GM23338 (cell line): Measurements from ENCODE around the gene LINC00632. TPM values are rescaled to one million over a fixed set of nuclear protein-coding genes. Genes with fewer than 3 reads are reported as not detected.

Experiments
- ATAC-seq: fragments of 200-7000 bp; cut with Tn5 transposase; 3 replicates; pipeline ENCODE4 v1.9.1; 2020
- DNase-seq: peaks from one replicate; pipeline ENCODE4 v3.0.0-alpha.2; 2015; ENCODE audit warnings: low spot score
- H2AFZ ChIP-seq: fragments of 200-600 bp; sonication (generic); 2 replicates; pipeline ENCODE4 v1.8.0; 2016; ENCODE audit warnings: antibody characterized with exemption, mild to moderate bottlenecking, moderate library complexity
- H3F3A ChIP-seq: fragments of 200-600 bp; sonication (generic); replicated peaks from 2 replicates; pipeline ENCODE4 v1.8.0; 2017; ENCODE audit warnings: antibody characterized with exemption, mixed run types, low read depth
- H3K27ac ChIP-seq: fragments of 200-600 bp; sonication (generic); 2 replicates; pipeline ENCODE4 v1.6.1; 2016; ENCODE audit warnings: low read depth
- H3K27me3 ChIP-seq: fragments of 200-600 bp; sonication (generic); 2 replicates; pipeline ENCODE4 v1.8.0; 2016; ENCODE audit warnings: mild to moderate bottlenecking, mixed run types, moderate library complexity; ENCODE audit not compliant: insufficient read depth
- H3K36me3 ChIP-seq: fragments of 200-600 bp; sonication (generic); 2 replicates; pipeline ENCODE4 v1.8.0; 2016; ENCODE audit warnings: mild to moderate bottlenecking; ENCODE audit not compliant: insufficient read depth
- H3K4me1 ChIP-seq: fragments of 200-600 bp; sonication (generic); 2 replicates; pipeline ENCODE4 v1.8.0; 2016; ENCODE audit warnings: mild to moderate bottlenecking, moderate library complexity; ENCODE audit not compliant: insufficient read depth
- H3K4me2 ChIP-seq: fragments of 200-600 bp; sonication (generic); 2 replicates; pipeline ENCODE4 v1.7.1; 2017; ENCODE audit warnings: mixed run types
- H3K4me3 ChIP-seq: fragments of 200-600 bp; sonication (generic); 2 replicates; pipeline ENCODE4 v1.6.1; 2016; ENCODE audit warnings: mixed run types
- H3K79me2 ChIP-seq: fragments of 200-600 bp; sonication (generic); replicated peaks from 2 replicates; pipeline ENCODE4 v1.8.0; 2017; ENCODE audit warnings: mild to moderate bottlenecking; ENCODE audit not compliant: insufficient read depth
- H3K9me2 ChIP-seq: fragments of 200-600 bp; sonication (generic); 2 replicates; pipeline ENCODE4 v1.8.0; 2017; ENCODE audit not compliant: insufficient read depth
- H4K20me1 ChIP-seq: fragments of 200-600 bp; sonication (generic); replicated peaks from 2 replicates; pipeline ENCODE4 v1.8.0; 2017; ENCODE audit warnings: mild to moderate bottlenecking; ENCODE audit not compliant: insufficient read depth
- H3K27ac Mint-ChIP-seq: 2 replicates; pipeline ENCODE4 v1.8.0; 2020; ENCODE audit warnings: inconsistent platforms, mild to moderate bottlenecking, moderate library complexity, mixed read lengths
- H3K27me3 Mint-ChIP-seq: 3 replicates; pipeline ENCODE4 v1.8.0; 2022; ENCODE audit warnings: low read depth, mild to moderate bottlenecking, moderate library complexity, mixed read lengths, inconsistent platforms; ENCODE audit not compliant: insufficient read depth, poor library complexity
- H3K36me3 Mint-ChIP-seq: 3 replicates; pipeline ENCODE4 v1.8.0; 2021; ENCODE audit warnings: low read depth, mild to moderate bottlenecking, inconsistent platforms, moderate library complexity, mixed read lengths
- H3K4me1 Mint-ChIP-seq: 3 replicates; pipeline ENCODE4 v1.8.0; 2020; ENCODE audit warnings: mild to moderate bottlenecking, inconsistent platforms, mixed read lengths
- H3K4me3 Mint-ChIP-seq: 3 replicates; pipeline ENCODE4 v1.8.0; 2021; ENCODE audit warnings: moderate library complexity, mild to moderate bottlenecking, inconsistent platforms, mixed read lengths
- H3K9me3 Mint-ChIP-seq: 3 replicates; pipeline ENCODE4 v1.8.0; 2020; ENCODE audit warnings: moderate library complexity, mild to moderate bottlenecking, inconsistent platforms, mixed read lengths
- CREB1 ChIP-seq: fragments of 250-450 bp; sonication (Bioruptor Pico); IDR thresholded peaks from 2 replicates; pipeline ENCODE4 v1.5.0; 2020; ENCODE audit warnings: low read depth, mild to moderate bottlenecking, moderate library complexity
- CTCF ChIP-seq, 2 experiments: fragments of 200-600 bp in 1 of 2; sonication (generic) in 1 of 2; conservative IDR thresholded peaks; 2 replicates each; pipeline versions ENCODE4 v1.5.1 to v1.6.1; 2016 to 2017; ENCODE audit warnings: antibody characterized with exemption in 2 of 2, low read depth in 2 of 2, mild to moderate bottlenecking in 2 of 2, moderate library complexity in 1 of 2
- ETS1 ChIP-seq: IDR thresholded peaks from 2 replicates; pipeline ENCODE4 v1.6.1; 2016; ENCODE audit warnings: antibody characterized with exemption
- EZH2 ChIP-seq: fragments of 200-600 bp; sonication (generic); IDR thresholded peaks from one replicate; pipeline ENCODE4 v1.8.0; 2017; ENCODE audit warnings: antibody characterized with exemption, mild to moderate bottlenecking, low read depth; ENCODE audit not compliant: unreplicated experiment
- EZH2phosphoT487 ChIP-seq: fragments of 200-600 bp; sonication (generic); IDR thresholded peaks from one replicate; pipeline ENCODE4 v1.8.1; 2018; ENCODE audit warnings: antibody characterized with exemption; ENCODE audit not compliant: unreplicated experiment
- JUNB ChIP-seq: IDR thresholded peaks from one replicate; pipeline ENCODE4 v1.6.1; 2016; ENCODE audit warnings: antibody characterized with exemption; ENCODE audit not compliant: unreplicated experiment
- NANOG ChIP-seq: IDR thresholded peaks from 2 replicates; pipeline ENCODE4 v1.6.1; 2016; ENCODE audit warnings: antibody characterized with exemption, borderline replicate concordance
- POLR2AphosphoS5 ChIP-seq: IDR thresholded peaks from 2 replicates; pipeline ENCODE4 v1.6.1; 2016; ENCODE audit warnings: antibody characterized with exemption, low read depth
- REST ChIP-seq: IDR thresholded peaks from one replicate; pipeline ENCODE4 v1.6.1; 2018; ENCODE audit warnings: antibody characterized with exemption; ENCODE audit not compliant: unreplicated experiment
- ZNF114 ChIP-seq: fragments of 250-450 bp; sonication (Bioruptor Pico); IDR thresholded peaks from 2 replicates; pipeline ENCODE4 v1.5.0; 2020; ENCODE audit warnings: mild to moderate bottlenecking, moderate library complexity
- ZNF331 ChIP-seq: fragments of 250-450 bp; sonication (Bioruptor Pico); IDR thresholded peaks from 2 replicates; pipeline ENCODE4 v1.5.0; 2020; ENCODE audit warnings: low read depth, mild to moderate bottlenecking, moderate library complexity
- ZNF462 ChIP-seq: fragments of 250-450 bp; sonication (Bioruptor Pico); IDR thresholded peaks from 2 replicates; pipeline ENCODE4 v1.5.0; 2020; ENCODE audit warnings: mild to moderate bottlenecking, moderate library complexity
- polyA plus RNA-seq: library from polyadenylated mRNA; unstranded; fragments of >200 nt; fragmentation: Nextera tagmentation; extraction: Ambion mirVana; gene quantifications from 2 replicates; pipeline ENCODE4 v1.2.1, GENCODE V29; 2016
- total RNA-seq: library from RNA; depleted of rRNA; stranded (reverse); fragments of >200 nt; shearing (Covaris generic); gene quantifications from 2 replicates; pipeline ENCODE4 v1.2.3, GENCODE V29; 2014

The LINC00632 gene
- total and polyA plus RNA-seq, 2 experiments from 2014 or later: 10.9 to 25.2 TPM

GRCh38 chrX:140822861-140823260 is 113.3 kb downstream of the LINC00632 start:
- DNase-seq (no peak), ATAC-seq (no peak)
- 0 out of 2 replicates have a peak, but pooled peaks cover 11% of the 10 kb centered on the region for H3K4me1 ChIP-seq
- H3K4me3 ChIP-seq: no peak overlapping the region
- Mint-ChIP-seq H3K27me3 (no peaks in the 10 kb centered on the region), H3K4me1 (peaks cover 15% of the 10 kb centered on the region; the same call in 2 of the 3 replicates), H3K27ac (no peak overlapping the region), H3K4me3 (no peak overlapping the region), H3K36me3 (no peaks in the 10 kb centered on the region), H3K9me3 (peaks cover 3% of the 10 kb centered on the region; the same call in 1 of the 3 replicates)
- H3K79me2 ChIP-seq: no peaks in the 10 kb centered on the region; the same call in 1 of the 2 replicates
- H3K9me2 ChIP-seq: no peaks in the 10 kb centered on the region
- TF ChIP-seq EZH2: no peak
- TF ChIP-seq CTCF (conservative IDR thresholded peaks at IDR 0.05; ENCODE audit: low read depth in 2 of 2): no peak
- no peak for TF ChIP-seq ZNF331
- TF ChIP-seq EZH2phosphoT487: no peak
- TF ChIP-seq NANOG: no peak
- no peak for TF ChIP-seq REST
- no peak for TF ChIP-seq POLR2AphosphoS5
- no peak for TF ChIP-seq ETS1
- TF ChIP-seq ZNF462 (CRISPR knock-in tag): no peak
- no peak for TF ChIP-seq ZNF114 (CRISPR knock-in tag)
- no peak for TF ChIP-seq CREB1 (CRISPR knock-in tag)
- TF ChIP-seq JUNB: no peak
- H3K27ac ChIP-seq: no peak overlapping the region
- no peak overlapping the region for H2AFZ ChIP-seq
- H4K20me1 ChIP-seq: no peaks in the 10 kb centered on the region
- H3K27me3 ChIP-seq: no peaks in the 10 kb centered on the region
- no peak overlapping the region for H3K4me2 ChIP-seq
- no peaks in the 10 kb centered on the region for H3K36me3 ChIP-seq
- H3F3A ChIP-seq: no peaks in the 10 kb centered on the region
